HG03354 (cell line): ENCODE measurements around the gene RSPH6A.

Experiments
- ATAC-seq: cut with Tn5 transposase; IDR thresholded peaks from one replicate; pipeline ENCODE4 v1.9.1; 2021; ENCODE audit warnings: mild to moderate bottlenecking; ENCODE audit not compliant: unreplicated experiment, poor library complexity, severe bottlenecking

The RSPH6A gene

DNA sequence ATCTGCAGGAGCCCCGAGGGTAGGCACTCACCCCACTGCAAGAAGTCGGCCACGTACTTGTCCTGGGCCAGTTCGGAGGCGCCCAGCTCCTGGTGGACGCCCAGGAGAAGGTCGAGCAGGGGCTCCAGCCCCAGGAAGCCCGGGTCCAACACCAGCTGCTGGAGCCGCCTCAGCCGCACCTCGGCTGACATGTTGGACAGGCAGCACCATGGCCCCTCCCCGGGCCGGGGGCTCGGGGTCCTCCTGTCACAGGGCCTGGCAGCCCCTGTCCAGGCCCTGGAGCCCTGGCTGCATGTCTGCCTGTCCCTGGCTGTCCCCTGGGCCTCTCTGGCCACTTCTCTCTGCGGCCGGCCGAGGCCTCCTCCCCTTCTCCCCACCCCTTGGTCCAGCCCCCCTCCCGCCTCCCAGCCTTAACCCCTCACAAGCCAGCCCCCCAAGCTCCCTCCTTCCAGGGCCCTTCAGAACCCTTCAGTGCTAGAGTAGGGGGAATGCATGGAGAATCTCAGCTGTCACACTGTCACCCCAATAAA is 32.9 kb downstream of the RSPH6A start, which contains the start of gene DMPK:
Gene DMPK (minus strand): TSS at position 329 of the 530 bp plus-strand sequence. CDS start 138 bp downstream, at position 191.
- no peak for ATAC-seq

DNA sequence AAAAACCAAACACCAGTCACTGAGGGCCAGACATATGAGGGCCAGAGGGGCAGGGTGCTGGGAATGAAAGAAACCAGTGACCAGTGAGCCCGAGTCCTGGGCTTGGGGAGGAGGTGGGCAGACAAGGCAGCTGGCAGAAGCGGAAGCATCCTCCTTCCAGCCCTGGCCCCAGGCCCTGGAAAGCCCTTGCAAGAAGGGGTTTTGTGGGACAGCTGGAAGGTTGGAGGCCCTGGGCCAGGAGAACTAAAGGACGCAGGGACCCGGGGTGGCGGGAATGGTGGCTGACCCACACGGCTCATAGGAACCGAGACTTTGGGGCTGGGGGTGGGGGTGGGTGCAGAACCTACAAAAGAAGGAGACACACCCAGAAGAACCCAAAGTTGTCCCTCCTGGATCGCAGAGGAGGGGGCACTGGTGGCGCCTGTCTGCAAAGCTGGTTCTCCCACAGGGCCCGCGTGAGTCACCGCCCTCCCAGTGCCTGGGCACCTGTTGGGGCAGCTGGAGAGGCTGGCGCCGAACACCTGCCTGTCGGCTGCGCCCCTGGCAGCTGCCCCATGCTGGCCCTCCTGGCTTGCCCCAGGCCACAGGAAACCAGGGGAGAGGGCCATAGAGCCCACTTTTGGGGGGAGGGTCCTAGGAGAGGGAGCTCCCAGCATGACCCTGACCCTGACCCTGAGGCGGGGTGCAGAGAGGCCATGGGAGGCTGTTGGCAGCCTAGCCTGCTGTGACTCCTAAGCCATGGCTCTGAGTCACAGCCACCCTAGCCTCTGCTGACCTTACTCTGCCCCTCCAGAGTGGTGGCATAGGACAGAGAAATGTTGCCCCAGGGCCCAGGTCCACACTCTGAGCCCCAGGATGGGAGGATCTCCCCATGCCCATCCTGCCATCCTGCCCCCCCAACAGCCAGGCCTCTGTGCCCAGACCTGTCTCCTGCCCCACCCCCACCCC is 33.6 kb downstream of the RSPH6A start:
- no peak for ATAC-seq

DNA sequence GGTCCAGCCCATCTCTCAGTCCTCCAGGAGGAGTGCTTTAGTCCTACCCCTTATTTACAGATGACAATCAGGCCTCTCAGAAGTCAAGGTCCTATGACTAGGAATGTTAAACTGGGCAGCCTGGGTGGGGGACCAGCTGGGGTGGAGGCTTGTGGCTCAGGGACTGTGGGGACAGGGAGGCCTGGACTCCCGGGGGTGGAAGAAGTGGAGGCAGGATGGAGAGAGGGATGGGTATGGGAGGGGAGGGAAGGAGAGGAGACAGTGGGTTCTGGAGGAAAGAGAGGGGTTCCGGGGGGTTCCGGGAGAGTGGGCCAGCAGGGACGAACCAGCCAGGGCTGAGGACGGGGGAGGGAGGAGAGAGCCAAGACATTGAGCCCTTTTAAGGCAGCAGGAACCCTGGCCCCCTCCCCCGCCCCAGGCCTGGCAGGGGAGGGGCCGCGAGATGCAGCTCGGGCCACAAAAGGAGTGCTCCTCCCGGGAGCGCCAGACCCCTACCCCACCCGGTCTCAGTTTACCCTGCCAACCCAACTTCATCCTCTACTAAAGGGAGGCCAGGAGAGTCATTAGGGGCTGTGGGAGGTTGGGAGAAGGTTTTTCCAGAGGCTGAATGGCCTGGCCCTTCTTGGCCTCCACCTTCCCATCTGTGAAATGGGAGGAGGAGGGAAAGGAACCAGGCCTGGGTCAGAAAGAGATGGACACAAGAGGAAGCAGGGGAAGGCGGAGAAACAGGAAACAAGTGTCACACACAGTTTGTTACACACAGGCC is 34.5 kb downstream of the RSPH6A start:
- ATAC-seq: no peak

DNA sequence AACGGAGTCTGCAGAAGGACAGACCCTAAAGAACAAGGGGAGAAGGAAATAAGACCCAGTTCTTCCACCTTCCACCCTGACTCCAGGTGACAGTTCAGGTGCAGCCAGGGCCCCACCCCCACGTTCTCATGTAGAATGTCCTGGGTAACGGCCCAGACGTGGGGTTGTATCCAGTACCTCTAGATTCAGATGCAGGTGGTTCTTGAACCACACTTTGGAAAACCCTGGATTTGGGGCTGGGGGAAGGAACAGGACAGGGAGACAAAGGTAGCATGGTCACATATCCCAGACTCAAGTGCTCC is 35.0 kb downstream of the RSPH6A start:
- ATAC-seq: no peak

DNA sequence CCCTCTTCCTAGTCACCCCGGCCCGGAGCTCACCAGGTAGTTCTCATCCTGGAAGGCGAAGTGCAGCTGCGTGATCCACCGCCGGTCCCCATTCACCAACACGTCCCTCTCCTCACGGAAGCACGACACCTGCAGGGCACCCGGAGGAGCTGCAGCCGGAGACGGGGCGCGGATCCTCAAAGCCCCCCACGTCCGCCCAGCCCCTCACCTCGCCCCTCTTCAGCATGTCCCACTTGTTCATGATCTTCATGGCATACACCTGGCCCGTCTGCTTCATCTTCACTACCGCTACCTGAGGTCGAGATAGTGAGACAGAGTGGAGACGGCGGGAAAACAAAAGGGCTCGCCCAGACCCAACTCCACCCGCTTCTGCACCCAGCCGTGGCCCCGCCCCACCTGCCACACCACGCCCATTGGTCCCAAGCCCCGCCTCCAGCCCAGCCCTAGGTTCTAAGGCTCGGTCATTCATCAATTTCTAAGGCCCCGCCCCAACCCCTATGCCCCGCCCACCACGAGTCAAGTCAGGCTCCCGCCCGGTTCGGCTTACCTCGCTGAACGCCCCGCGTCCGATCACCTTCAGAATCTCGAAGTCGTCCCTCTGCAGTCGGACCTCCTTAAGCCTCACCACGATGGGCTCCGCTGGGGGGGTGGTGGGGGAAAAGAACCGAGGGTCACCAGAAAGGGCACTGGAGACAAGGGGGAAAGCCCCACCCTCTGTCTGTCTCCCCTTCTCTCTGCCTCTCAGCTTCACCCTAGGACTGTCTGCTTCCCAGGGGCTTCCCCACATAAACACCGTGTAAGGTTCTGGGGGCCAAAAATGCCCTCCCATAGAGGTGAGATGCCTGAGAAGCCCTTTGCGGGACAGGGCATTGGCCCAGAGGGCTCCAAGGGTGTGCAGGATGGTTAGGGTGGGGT is 35.6 kb downstream of the RSPH6A start:
- ATAC-seq: peak; percentile 83

DNA sequence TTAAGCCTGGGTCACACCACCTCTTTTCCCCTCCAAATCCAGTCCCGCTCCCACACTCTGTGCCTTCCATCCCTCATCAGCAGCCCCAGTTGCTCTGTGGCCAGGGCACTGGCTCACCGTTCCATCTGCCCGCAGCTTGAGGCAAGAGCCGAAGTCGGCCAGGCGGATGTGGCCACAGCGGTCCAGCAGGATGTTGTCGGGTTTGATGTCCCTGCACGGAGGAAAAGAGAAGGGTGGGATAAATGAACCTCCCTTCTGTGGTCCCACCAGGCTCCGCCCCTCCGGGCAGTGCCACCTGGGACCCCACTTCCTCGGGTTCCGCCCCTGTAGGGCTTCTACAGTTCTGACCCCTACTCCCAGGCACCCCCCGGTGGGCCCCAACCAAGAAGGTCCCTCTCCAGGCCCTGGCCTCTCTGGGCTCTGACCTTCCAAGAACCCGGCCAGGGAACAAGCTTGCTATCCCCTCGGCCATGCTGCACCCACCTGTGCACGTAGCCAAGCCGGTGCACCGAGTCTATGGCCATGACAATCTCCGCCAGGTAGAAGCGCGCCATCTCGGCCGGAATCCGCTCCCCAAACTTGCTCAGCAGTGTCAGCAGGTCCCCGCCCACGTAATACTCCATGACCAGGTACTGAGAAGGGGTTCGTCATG is 37.0 kb downstream of the RSPH6A start:
- ATAC-seq: no peak

DNA sequence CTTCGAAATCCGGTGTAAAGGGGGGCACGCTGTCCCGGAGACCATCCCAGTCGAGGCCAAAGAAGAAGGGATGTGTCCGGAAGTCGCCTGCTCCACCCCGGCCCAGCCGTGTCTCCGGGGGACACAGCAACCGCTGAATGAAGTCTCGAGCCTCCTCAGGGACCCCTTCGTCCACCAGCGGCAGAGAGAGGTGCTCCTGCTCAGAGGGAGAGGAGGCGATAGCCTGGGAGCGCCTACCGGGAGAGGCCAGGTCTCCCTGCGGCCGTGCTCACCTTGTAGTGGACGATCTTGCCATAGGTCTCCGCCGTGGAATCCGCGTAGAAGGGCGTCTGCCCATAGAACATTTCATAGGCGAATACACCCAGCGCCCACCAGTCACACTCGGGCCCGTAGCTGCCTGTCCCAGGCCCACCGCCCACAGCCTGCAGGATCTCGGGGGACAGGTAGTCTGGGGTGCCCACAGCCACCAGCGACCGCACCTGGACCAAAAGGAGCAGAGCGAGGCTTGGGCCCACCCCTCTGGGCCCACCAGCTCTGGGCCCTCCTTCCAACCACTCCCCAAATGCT is 37.6 kb downstream of the RSPH6A start:
- ATAC-seq: no peak

DNA sequence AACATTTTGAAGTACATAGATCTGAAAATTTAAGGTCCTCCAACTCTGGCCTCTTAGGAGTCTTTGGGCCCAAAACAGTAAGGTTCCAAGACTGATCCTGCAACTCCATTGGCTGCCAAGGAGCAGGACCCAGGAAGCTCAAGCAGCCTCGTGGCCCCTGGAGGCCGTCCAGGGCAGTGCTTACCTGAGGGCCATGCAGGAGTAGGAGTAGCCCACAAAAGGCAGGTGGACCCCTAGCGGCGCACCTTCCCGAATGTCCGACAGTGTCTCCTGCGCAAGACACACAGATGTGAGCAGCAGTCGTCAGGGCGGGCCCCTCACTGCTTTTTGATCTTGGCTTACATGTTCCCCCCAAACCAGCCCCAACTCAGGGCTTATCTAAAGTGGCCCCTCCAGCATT is 40.3 kb downstream of the RSPH6A start:
- ATAC-seq: no peak

DNA sequence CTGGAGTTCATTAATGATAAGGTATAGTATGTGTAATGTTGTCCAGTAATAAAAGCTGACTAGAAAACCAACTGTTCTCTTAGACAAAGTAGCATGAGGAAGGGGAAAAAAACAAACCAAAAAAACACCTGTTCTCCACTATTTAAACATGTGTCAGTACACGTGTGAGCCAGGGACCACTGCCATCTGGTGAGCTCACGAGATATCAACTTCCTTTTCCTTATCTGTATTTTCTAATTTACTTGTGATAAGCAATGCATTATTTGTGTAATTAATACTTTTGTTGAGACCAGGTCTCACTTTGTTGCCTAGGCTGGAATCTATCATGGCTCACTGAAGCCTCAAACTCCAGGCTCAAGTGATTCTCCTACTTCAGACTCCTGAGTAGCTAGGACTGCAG is 41.7 kb downstream of the RSPH6A start:
- ATAC-seq: no peak

DNA sequence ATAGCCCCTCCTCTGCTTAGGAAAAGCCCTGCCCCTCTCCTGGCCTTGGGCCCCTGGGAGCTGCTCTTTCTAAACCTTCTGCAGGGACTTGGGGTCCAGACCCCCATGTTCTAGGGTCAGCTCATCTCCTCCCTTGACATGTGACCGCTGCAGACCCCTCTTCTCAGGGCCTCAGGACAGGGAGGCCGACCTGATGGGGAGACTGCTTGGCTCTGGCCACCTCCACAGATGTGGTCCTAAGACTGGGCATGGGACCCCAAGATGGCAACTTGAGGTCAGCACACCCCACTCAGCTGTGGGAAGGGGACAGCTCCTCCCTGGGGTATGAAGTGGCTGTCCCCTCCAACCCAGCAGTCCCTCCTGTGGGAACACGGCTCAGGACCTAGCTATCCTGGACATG is 42.2 kb downstream of the RSPH6A start:
- no peak for ATAC-seq

DNA sequence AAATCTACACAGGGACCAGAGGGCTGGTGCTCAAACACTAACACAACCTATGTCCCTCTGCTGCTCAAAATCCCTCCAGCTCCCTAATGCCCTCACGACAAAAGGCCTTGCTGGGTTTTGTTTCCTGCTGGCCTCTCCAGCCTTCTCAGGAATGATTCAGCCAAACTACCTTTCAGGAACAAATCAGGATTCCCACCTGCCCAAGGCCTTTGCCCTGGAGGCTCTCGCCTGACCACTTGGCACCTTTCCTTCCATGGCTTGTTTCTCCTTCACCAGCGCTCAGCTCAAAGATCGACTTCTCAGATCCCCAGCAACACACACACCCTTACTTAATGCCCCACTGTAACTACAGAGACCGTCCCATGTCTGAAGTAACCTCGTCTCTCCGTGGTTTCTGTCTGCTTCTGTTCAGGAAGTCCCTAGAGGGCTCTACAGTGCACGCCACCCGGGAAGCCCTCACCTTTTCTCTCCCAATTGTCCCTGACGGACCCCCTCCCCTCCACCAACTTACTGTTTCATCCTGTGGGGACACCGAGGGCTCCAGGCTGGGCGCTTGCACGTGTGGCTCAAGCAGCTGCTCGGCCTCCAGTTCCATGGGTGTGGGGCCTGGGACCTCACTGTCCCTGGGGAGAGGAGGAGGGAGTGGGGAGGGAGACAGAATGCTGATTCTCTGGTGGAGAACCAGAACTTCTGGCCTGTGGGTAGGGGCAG is 42.8 kb downstream of the RSPH6A start:
- no peak for ATAC-seq

DNA sequence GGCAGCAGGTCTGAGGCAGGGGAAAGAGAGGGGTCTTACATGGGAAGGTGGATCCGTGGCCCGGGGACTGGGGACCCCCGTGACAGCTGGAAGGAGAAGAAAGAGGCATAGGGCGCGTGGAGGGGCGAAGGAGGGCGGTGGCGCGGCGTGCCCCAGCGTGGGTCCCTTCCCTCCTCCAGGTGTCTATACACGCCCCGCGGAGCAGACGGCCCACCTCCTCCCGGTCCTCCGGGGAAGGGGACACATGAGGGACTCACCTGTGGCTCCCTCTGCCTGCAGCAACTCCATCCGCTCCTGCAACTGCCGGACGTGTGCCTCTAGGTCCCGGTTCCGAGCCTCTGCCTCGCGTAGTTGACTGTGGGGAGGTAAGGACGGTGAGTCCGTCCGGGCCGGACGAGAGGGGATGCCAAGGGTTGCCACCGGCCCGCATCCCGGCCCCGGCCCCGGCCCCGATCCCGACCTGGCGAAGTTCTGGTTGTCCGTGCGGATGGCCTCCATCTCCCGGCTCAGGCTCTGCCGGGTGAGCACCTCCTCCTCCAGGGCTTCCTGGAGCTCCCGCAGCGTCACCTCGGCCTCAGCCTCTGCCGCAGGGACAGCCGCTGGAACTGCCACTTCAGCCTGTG is 43.7 kb downstream of the RSPH6A start:
- ATAC-seq: no peak

DNA sequence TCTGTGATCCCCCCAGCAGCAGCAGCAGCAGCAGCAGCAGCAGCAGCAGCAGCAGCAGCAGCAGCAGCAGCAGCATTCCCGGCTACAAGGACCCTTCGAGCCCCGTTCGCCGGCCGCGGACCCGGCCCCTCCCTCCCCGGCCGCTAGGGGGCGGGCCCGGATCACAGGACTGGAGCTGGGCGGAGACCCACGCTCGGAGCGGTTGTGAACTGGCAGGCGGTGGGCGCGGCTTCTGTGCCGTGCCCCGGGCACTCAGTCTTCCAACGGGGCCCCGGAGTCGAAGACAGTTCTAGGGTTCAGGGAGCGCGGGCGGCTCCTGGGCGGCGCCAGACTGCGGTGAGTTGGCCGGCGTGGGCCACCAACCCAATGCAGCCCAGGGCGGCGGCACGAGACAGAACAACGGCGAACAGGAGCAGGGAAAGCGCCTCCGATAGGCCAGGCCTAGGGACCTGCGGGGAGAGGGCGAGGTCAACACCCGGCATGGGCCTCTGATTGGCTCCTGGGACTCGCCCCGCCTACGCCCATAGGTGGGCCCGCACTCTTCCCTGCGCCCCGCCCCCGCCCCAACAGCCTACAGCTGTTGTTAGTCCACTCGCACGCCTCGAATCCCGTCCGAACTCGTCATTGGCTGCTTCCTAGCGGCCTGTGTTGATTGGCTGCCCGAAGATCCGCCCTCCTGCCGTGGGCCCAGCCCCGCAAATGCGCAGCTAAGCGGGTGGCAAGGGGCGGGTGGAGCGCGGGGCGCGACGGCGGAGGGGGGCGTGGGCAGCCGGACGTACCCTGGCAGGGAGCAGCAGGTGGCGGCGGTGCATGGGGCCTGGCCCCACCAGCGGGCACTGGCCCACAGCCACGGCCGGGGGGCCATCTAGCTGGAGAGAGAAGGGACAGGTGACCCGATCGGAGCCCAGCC is 44.7 kb downstream of the RSPH6A start:
- peak; percentile 62 for ATAC-seq

DNA sequence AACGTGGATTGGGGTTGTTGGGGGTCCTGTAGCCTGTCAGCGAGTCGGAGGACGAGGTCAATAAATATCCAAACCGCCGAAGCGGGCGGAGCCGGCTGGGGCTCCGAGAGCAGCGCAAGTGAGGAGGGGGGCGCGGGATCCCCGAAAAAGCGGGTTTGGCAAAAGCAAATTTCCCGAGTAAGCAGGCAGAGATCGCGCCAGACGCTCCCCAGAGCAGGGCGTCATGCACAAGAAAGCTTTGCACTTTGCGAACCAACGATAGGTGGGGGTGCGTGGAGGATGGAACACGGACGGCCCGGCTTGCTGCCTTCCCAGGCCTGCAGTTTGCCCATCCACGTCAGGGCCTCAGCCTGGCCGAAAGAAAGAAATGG is 45.3 kb downstream of the RSPH6A start:
- ATAC-seq: peak; percentile 12

DNA sequence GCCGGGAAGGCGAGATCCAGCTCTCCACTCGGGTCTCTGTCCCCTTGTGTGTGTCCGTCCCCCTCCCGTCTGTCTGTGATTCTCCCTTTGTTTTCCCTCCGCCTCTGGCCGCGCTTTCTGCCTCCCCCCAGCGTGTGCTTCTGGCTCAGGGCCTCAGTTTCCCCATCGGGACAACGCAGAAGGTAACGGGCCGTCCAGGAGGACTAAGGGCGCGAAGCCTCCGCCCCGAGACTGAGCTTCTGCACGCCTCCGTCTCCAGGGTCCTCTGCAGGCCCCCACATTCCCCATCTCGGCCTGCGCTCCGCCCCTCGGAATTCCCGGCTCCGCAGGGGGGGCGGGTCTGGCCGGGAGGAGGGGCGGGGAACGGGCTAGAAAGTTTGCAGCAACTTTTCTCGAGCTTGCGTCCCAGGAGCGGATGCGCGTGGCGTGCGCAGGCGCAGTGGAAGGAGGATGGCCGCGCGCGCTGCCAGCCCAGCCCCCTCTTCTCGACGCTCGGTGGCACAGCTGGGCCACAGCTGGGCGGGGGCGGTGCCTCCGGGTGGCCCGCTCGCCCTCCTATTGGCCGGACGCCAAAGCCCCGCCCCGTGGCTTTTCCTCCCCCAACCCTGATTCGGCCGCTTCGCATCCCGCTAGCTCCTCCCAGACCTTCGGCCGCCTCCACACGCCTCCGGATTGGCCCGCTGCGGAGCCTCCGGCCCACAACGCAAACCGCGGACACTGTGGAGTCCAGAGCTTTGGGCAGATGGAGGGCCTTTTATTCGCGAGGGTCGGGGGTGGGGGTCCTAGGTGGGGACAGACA is 45.9 kb downstream of the RSPH6A start, which contains the start of gene SIX5:
Gene SIX5 (minus strand): TSS at position 269 of the 799 bp plus-strand sequence. CDS start 408 bp downstream, outside the sequence.
- peak; percentile 59 for ATAC-seq

DNA sequence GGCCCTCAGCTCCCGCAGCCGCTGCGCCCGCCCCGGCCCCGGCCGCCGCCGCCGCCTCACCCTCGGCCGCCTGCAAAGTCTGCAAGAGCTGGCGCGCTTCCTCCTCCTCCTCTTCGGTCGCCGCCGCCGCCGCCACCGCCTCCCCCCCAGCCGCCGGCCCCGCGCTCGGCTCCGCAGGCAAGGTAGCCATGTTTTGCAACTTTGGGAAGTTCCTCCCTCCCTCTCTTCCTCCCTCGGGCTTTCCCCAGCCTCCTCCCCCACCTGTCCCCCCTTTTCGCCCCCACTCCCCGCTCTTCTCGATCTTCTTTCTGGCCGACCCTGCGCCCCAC is 46.5 kb downstream of the RSPH6A start:
- ATAC-seq: no peak
